Cardiac ventricle fibroblast (primary cell): ENCODE data around the gene ELP5. TPM values are rescaled to one million over a fixed set of nuclear protein-coding genes. Genes with fewer than 3 reads are reported as not detected.

Experiments used
- total RNA-seq: library from RNA; depleted of rRNA; stranded (reverse); fragments of >200 nt; gene quantifications from 2 replicates; pipeline ENCODE4 v1.2.3, GENCODE V29; 2015

The ELP5 gene, protein sequence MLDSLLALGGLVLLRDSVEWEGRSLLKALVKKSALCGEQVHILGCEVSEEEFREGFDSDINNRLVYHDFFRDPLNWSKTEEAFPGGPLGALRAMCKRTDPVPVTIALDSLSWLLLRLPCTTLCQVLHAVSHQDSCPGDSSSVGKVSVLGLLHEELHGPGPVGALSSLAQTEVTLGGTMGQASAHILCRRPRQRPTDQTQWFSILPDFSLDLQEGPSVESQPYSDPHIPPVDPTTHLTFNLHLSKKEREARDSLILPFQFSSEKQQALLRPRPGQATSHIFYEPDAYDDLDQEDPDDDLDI
- total RNA-seq: 30.1 and 41.1 TPM in 2 replicates

GRCh38 chr17:7252176-7253043, at the start of gene ELP5:
Gene ELP5 (plus strand): TSS chr17:7252215. CDS start chr17:7252551, 336 bp downstream.

GRCh38 chr17:7219812-7220592, 32.0 kb upstream of the ELP5 start, which contains the start of the genes ACADVL and DLG4:
Gene ACADVL (plus strand): TSS chr17:7219938. CDS start chr17:7219985, 47 bp downstream.
Gene DLG4 (minus strand): TSS chr17:7219836.

GRCh38 chr17:7234083-7234951, 17.7 kb upstream of the ELP5 start, which contains the start of gene DVL2:
Gene DVL2 (minus strand): TSS chr17:7234517. CDS start chr17:7234262, 255 bp downstream.

DNA sequence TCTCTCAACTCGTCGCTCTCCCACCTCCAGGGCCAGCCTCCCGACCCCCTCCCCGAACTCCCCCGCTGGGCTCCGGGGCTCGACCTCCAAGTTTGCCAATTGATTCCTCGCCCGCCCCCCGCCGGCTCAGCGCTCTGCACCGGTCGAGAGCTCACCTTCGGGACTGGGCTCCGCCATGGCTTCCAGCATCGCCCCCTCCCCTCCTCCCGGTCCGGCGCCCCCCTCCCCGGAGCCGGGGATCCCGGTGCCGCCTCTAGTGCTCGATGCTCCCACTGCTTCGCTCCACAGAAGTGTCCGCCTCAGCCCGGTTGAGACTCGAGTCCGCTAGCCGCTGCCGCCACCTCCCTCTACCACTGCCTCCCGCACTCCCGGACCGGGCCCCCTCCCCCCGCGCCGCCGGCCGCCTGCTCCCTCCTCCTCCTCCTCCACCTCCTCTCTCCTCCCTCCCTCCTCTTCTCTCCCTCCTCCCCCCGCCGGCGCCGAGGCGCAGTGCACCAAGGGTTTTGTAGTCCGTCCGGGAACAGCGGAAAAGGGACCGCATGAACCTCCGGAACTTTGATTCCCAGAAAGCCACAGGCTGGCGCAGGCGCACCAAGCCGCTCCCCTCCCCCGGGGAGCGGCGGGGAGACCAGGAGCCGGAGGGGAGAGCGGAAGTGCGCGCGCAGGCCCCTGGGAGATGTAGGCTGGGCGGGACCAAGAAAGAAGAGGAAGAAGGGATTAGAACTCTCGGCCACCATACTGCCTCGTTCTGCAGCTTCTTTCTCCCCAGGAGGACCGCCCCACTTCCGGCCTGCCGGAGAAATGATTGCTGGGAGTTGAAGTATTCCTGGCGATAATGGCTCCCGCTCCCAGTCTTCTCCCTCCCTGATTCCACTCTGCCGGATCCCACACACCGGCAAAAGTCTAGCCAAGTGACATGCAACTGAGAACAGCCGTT, 12.7 kb upstream of the ELP5 start, which contains the start of gene PHF23:
Gene PHF23 (minus strand): TSS at position 367 of the 937 bp plus-strand sequence. CDS start 178 bp downstream, at position 189.

GRCh38 chr17:7241783-7242716, 10.0 kb upstream of the ELP5 start, which contains the start of gene GABARAP:
Gene GABARAP (minus strand): TSS chr17:7242449. CDS start chr17:7242330, 119 bp downstream.

GRCh38 chr17:7251661-7252175, 297 bp upstream of the ELP5 start, which contains the start of gene CTDNEP1:
Gene CTDNEP1 (minus strand): TSS chr17:7251734. CDS start chr17:7251296, 438 bp downstream.

DNA sequence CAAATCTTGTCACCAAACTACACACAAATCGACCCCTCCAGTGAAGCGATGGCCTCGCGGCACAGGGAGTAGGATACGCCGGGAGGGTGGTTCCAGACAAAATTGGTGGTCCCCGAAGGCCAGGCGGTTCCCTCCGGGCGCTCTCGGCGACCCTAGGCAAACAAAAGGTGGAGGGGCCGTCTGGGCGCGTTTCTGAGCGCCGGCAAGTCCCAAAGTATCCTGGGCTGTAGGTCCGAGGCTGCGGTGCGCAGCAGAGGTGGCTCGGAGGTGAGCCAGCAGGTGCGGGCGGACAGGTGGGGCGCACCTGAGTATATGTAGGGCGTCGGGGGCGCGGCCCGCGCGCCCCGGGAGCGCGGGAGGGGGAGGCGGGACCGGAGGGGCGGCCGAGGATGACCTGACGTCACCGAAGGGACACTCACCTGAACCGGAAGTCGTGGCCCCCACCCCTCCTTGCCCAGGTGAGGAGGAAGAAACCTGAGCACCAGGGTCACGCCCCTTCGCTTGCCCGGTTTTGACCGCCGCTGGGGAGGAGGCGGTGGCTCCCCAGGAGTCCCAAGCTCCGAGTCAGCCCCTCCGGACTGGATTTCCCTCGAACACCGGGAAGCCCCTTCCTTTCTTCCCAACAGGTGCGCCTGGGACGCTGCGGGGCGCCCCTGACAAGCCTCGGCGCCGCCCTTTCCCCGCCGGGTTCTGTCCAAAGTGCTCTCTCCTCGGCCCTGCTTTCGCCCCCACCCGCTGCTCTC, 10.3 kb downstream of the ELP5 start, which contains the start of gene CLDN7:
Gene CLDN7 (minus strand): TSS at position 287 of the 743 bp plus-strand sequence. CDS start 435 bp downstream, outside the sequence.

GRCh38 chr17:7281074-7281952, 29.3 kb downstream of the ELP5 start, which contains the start of gene SLC2A4:
Gene SLC2A4 (plus strand): TSS chr17:7281718. CDS start chr17:7281935, 217 bp downstream.

DNA sequence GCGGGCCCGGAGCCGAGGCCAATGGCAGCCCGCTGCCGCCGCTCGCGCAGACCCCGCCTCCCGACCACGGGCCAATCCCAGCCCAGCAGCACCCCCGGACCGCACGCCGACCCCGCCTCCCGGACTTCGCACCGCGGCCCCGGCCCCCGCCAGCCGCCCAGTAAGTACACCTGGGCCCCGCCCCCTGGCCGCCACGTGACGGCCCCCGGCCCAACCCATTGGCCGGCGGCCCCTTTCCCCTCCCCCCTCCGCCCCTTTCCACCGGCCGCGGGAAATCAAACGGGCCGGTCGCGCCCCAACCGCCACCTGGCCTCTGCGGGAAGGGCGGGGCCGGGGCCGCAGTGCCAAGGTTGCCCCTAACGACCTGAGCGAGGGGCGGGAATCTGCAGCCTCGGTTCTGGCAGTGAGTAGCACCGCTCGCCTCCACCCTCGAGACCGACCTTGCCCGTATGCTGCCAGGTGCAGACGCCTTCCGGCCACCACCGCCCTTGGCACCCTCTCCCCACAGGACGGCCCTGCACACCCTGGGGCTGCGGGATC, 42.7 kb downstream of the ELP5 start, which contains the start of gene YBX2:
Gene YBX2 (minus strand): TSS at position 26 of the 540 bp plus-strand sequence. CDS start 139 bp downstream, outside the sequence.

DNA sequence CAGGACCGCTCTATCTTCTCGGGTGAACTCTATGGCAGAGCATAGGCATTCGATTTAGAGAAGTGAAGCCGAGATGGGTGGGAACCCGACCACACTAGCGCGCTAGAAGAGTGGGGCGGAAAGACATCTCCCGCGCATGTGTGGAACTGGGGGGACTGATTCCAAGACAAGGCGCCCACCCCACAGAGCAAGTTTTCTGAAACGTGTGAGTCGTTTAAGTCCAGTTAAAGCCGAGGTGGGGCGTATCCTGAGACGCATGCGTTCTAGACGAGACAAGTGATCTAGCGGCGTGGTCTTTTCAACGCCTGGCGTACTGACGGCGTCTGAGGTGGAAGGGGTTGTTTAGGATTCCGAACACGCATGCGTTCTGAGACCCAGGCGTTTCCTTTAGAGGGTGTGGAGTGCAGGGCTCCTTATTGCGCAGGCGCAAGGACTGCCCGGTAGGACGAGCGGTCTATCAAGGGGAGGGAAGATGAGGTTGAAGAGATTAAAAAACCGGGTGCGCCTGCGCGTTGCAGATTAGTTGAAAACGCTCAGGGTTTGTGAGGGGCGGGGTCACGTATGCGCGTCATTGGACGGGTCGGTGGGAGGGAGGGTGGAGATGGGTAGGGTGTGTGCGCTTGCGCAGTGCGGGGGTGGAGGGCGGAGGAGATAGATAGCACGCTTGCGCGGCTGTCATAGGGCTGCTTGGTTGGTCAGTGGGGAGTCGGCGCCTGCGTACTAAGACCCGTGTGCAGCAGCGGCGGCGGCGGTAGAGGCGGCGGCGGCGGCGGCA, 55.1 kb downstream of the ELP5 start, which contains the start of gene EIF5A:
Gene EIF5A (plus strand): TSS at position 718 of the 775 bp plus-strand sequence. CDS start 2,008 bp downstream, outside the sequence.

Other genes starting within 250 kb of the ELP5 start
- 162 and 214 TPM in 2 replicates for gene RNASEK, start 239.6 kb upstream of the ELP5 start, total RNA-seq
- gene BCL6B, start 229.2 kb upstream of the ELP5 start, total RNA-seq: 1.9 and 2.6 TPM in 2 replicates
- gene SLC16A13, start 216.2 kb upstream of the ELP5 start, total RNA-seq: 0.06 and 0.98 TPM in 2 replicates
- not detected in 2 replicates for gene SLC16A11, start 208.1 kb upstream of the ELP5 start, total RNA-seq
- gene CLEC10A, start 172.0 kb upstream of the ELP5 start, total RNA-seq: 0.24 TPM in 1 of 2 replicates, not detected in the other
- gene ASGR2, start 137.4 kb upstream of the ELP5 start, total RNA-seq: not detected in 2 replicates
- 0.24 and 0.25 TPM in 2 replicates for gene ASGR1, start 72.8 kb upstream of the ELP5 start, total RNA-seq
- gene DLG4, start 32.4 kb upstream of the ELP5 start, total RNA-seq: 17.7 and 21.6 TPM in 2 replicates
- 281 and 473 TPM in 2 replicates for gene ACADVL, start 32.3 kb upstream of the ELP5 start, total RNA-seq
- 31.5 and 44.1 TPM in 2 replicates for gene DVL2, start 17.7 kb upstream of the ELP5 start, total RNA-seq
- gene PHF23, start 12.8 kb upstream of the ELP5 start, total RNA-seq: 38.6 and 48.0 TPM in 2 replicates
- gene GABARAP, start 9.8 kb upstream of the ELP5 start, total RNA-seq: 318 and 677 TPM in 2 replicates
- 78.3 and 99.5 TPM in 2 replicates for gene CTDNEP1, start 481 bp upstream of the ELP5 start, total RNA-seq
- gene CLDN7, start 10.3 kb downstream of the ELP5 start, total RNA-seq: 2.0 TPM in 1 of 2 replicates, not detected in the other
- 0.05 TPM in 1 of 2 replicates, not detected in the other for gene SLC2A4, start 29.5 kb downstream of the ELP5 start, total RNA-seq
- 0.06 TPM in 1 of 2 replicates, not detected in the other for gene YBX2, start 42.4 kb downstream of the ELP5 start, total RNA-seq
- 259 and 332 TPM in 2 replicates for gene EIF5A, start 55.4 kb downstream of the ELP5 start, total RNA-seq
- gene GPS2, start 63.1 kb downstream of the ELP5 start, total RNA-seq: 29.9 and 34.0 TPM in 2 replicates
- 6.4 and 12.7 TPM in 2 replicates for gene NEURL4, start 77.1 kb downstream of the ELP5 start, total RNA-seq
- gene ACAP1, start 84.3 kb downstream of the ELP5 start, total RNA-seq: 0.73 TPM in 1 of 2 replicates, not detected in the other
- gene KCTD11, start 99.9 kb downstream of the ELP5 start, total RNA-seq: 11.9 and 14.6 TPM in 2 replicates
- gene TMEM95, start 102.9 kb downstream of the ELP5 start, total RNA-seq: not detected in 2 replicates
- 0.05 TPM in 1 of 2 replicates, not detected in the other for gene TNK1, start 128.9 kb downstream of the ELP5 start, total RNA-seq
- gene PLSCR3, start 142.3 kb downstream of the ELP5 start, total RNA-seq: 48.7 and 57.0 TPM in 2 replicates
- gene TMEM256, start 151.9 kb downstream of the ELP5 start, total RNA-seq: 42.9 and 68.5 TPM in 2 replicates
- gene NLGN2, start 155.6 kb downstream of the ELP5 start, total RNA-seq: 20.6 and 23.5 TPM in 2 replicates
- not detected in 2 replicates for gene SPEM1, start 168.1 kb downstream of the ELP5 start, total RNA-seq
- gene SPEM2, start 173.4 kb downstream of the ELP5 start, total RNA-seq: not detected in 2 replicates
- gene SPEM3, start 176.6 kb downstream of the ELP5 start, total RNA-seq: not detected in 2 replicates
- 0.62 and 2.1 TPM in 2 replicates for gene TMEM102, start 183.2 kb downstream of the ELP5 start, total RNA-seq
- gene FGF11, start 187.3 kb downstream of the ELP5 start, total RNA-seq: 1.1 and 1.2 TPM in 2 replicates
- gene CHRNB1, start 192.8 kb downstream of the ELP5 start, total RNA-seq: 2.5 and 4.8 TPM in 2 replicates
- gene ZBTB4, start 227.4 kb downstream of the ELP5 start, total RNA-seq: 25.5 and 32.9 TPM in 2 replicates
- not detected in 2 replicates for gene SLC35G6, start 229.2 kb downstream of the ELP5 start, total RNA-seq
- gene POLR2A, start 232.2 kb downstream of the ELP5 start, total RNA-seq: 67.3 and 74.0 TPM in 2 replicates